Endometrium (tissue), 2 donors: ENCODE data around the gene SFXN5.
"Not testable (repeated sequence)": the region's sequence is repeated elsewhere in the genome, so short reads cannot be mapped to it uniquely, and the experiment has no call there.

ENCODE experiments used
- FAIRE-seq: peaks from 2 replicates; lab custom pipeline; 2012; peaks lifted over from hg19 to GRCh38; lab: Jason Lieb, UNC
- donor health status: control.
- donor health status: control.

Gene SFXN5

GRCh38 chr2:73078457-73079411, 7.2 kb upstream of the SFXN5 start:
- no peak for FAIRE-seq

GRCh38 chr2:73077424-73077795, 5.9 kb upstream of the SFXN5 start:
- FAIRE-seq: no peak

GRCh38 chr2:73076701-73077423, 5.3 kb upstream of the SFXN5 start:
- FAIRE-seq: no peak

GRCh38 chr2:73075477-73076373, 4.2 kb upstream of the SFXN5 start:
- no peak for FAIRE-seq

GRCh38 chr2:73074110-73075069, 2.9 kb upstream of the SFXN5 start:
- FAIRE-seq: no peak

- FAIRE-seq: no peak
Measured at GRCh38 chr2:73072416-73072815, 904 bp upstream of the SFXN5 start.

GRCh38 chr2:73072129-73072395, 550 bp upstream of the SFXN5 start:
- no peak for FAIRE-seq

GRCh38 chr2:73070643-73071359, 711 bp downstream of the SFXN5 start:
- no peak for FAIRE-seq

GRCh38 chr2:73069855-73070642, 1.5 kb downstream of the SFXN5 start:
- FAIRE-seq: no peak

- FAIRE-seq: no peak
Measured at GRCh38 chr2:73069041-73069854, 2.3 kb downstream of the SFXN5 start.

GRCh38 chr2:73068147-73068546, 3.4 kb downstream of the SFXN5 start:
- FAIRE-seq: no peak

- FAIRE-seq: no peak
Measured at GRCh38 chr2:73067043-73067442, 4.5 kb downstream of the SFXN5 start.

- FAIRE-seq: not testable (repeated sequence)
Measured at GRCh38 chr2:73065070-73065469, 6.4 kb downstream of the SFXN5 start.

GRCh38 chr2:73063909-73064875, 7.3 kb downstream of the SFXN5 start:
- no peak for FAIRE-seq

- FAIRE-seq: no peak
Measured at GRCh38 chr2:73063472-73063871, 8.0 kb downstream of the SFXN5 start.

GRCh38 chr2:73059106-73059505, 12.4 kb downstream of the SFXN5 start:
- no peak for FAIRE-seq

GRCh38 chr2:73054980-73055379, 16.5 kb downstream of the SFXN5 start:
- no peak for FAIRE-seq
